Gastroesophageal sphincter (tissue), 4 donors: ENCODE data around the gene SLC25A31. TPM values are rescaled to one million over a fixed set of nuclear protein-coding genes. Genes with fewer than 3 reads are reported as not detected.

Source experiments
- ATAC-seq: fragments of 150-250 bp; one replicate; pipeline ENCODE4 v1.9.1; 2016; ENCODE audit warnings: mild to moderate bottlenecking, moderate library complexity
- H3K27ac ChIP-seq, 4 donors: fragments of 200-600 bp; sonication (generic) in 3 of 4; 1 replicate in 3 of 4; 2 replicates in 1 of 4; pipeline ENCODE4 v1.5.1; 2016 to 2019
- H3K27me3 ChIP-seq: fragments of 200-600 bp; sonication (generic); one replicate; pipeline ENCODE4 v1.5.1; 2019
- H3K36me3 ChIP-seq, 2 donors: fragments of 200-600 bp; sonication (generic); one replicate each; pipeline ENCODE4 v1.5.1; 2019; ENCODE audit warnings: control low read depth in 1 of 2
- H3K4me1 ChIP-seq, 3 donors: fragments of 200-600 bp; sonication (generic); 1 replicate in 2 of 3; 2 replicates in 1 of 3; pipeline ENCODE4 v1.5.1; 2016 to 2019; ENCODE audit warnings: control low read depth in 2 of 3
- H3K4me3 ChIP-seq, 2 donors: fragments of 200-600 bp; sonication (generic); one replicate each; pipeline ENCODE4 v1.5.1; 2019; ENCODE audit warnings: mild to moderate bottlenecking in 1 of 2, moderate library complexity in 1 of 2
- H3K9me3 ChIP-seq, 3 donors: fragments of 200-600 bp; sonication (generic); one replicate each; pipeline ENCODE4 v1.5.1; 2017 to 2019; ENCODE audit warnings: control low read depth in 2 of 3
- EP300 ChIP-seq: sonication (generic); formaldehyde crosslinking; IDR thresholded peaks from one replicate; pipeline ENCODE4 v1.6.1; 2017; ENCODE audit warnings: antibody characterized with exemption, mild to moderate bottlenecking
- POLR2A ChIP-seq, 2 donors: fragments of 450-650 bp; IDR thresholded peaks; one replicate each; pipeline ENCODE4 v1.6.1; 2017; ENCODE audit warnings: antibody characterized with exemption in 2 of 2, mild to moderate bottlenecking in 2 of 2, moderate library complexity in 1 of 2
- POLR2AphosphoS5 ChIP-seq: sonication (generic); formaldehyde crosslinking; IDR thresholded peaks from one replicate; pipeline ENCODE4 v1.6.1; 2017; ENCODE audit warnings: antibody characterized with exemption
- WGBS, 2 donors: methylation state at CpG; one replicate each; pipeline ENCODE4 v1.1.5; 2018; ENCODE audit warnings: low coverage in 1 of 2; 5-methylcytosine and 5-hydroxymethylcytosine counted together
- total RNA-seq, 4 donors: library from RNA; depleted of rRNA; stranded (reverse); fragments of >200 nt; gene quantifications; one replicate each; pipeline ENCODE4 v1.1.0, GENCODE V29; 2016
- TF ChIP-seq, protein P1 (sequence below), 4 experiments: fragments of 200-600 bp in 2 of 4; fragments of 450-650 bp in 2 of 4; sonication (generic) in 1 of 4; IDR thresholded peaks; one replicate each; pipeline ENCODE4 v1.5.1; 2017 to 2019; ENCODE audit warnings: antibody characterized with exemption in 4 of 4, mild to moderate bottlenecking in 2 of 4, moderate library complexity in 2 of 4

SLC25A31 gene
- total RNA-seq, 4 donors from 2014 or later, result not detected

DNA sequence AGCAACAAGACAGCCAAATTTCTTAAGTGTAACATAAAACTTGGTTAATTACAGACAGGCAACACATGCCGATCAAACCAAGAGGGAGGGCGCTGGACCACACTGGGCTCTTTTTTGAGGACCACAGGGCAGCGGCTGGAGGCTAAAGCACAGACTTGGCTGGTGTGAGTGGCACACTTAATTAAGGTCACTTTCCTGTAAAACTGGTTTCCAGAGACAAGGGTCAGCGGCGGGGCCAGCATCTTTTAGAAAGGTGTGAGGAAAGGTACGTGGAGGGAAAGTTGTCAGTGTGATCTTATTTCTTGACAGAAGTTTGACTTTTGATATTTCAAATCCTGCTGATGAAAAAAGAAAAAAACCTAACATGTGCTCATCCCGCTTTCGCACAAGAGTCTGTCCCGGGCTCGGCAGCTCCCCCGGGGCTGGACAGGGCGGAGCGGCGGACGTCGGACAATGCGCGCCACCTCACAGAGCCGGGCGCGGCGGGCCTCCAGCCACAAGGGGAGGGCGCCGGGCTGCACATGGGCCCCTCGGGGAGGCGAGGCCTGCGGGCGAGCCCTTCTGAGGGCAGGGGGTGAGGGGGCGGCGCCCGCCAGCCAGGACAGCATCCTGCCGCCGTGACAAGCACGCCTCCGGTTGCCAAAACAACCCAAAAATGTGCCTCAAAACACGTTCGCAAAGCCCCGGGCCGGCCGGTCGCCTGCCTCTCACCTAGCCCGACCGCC lies 51.3 kb downstream of the SLC25A31 start:
- 13 to 92% methylated on average over 3 to 12 of the region's 43 CpGs for WGBS, 2 donors
- no peaks in the 10 kb centered on the region for H3K36me3 ChIP-seq
- peak overlapping the region in 3 of 4 donors; percentile 75 to 85 (median 85) for H3K27ac ChIP-seq
- ATAC-seq, result peak; percentile 78
- peak overlapping the region; percentile 44 to 81 for H3K4me3 ChIP-seq
- no peaks in the 10 kb centered on the region for H3K27me3 ChIP-seq
- no peak for TF ChIP-seq EP300
- TF ChIP-seq, protein P1, sequence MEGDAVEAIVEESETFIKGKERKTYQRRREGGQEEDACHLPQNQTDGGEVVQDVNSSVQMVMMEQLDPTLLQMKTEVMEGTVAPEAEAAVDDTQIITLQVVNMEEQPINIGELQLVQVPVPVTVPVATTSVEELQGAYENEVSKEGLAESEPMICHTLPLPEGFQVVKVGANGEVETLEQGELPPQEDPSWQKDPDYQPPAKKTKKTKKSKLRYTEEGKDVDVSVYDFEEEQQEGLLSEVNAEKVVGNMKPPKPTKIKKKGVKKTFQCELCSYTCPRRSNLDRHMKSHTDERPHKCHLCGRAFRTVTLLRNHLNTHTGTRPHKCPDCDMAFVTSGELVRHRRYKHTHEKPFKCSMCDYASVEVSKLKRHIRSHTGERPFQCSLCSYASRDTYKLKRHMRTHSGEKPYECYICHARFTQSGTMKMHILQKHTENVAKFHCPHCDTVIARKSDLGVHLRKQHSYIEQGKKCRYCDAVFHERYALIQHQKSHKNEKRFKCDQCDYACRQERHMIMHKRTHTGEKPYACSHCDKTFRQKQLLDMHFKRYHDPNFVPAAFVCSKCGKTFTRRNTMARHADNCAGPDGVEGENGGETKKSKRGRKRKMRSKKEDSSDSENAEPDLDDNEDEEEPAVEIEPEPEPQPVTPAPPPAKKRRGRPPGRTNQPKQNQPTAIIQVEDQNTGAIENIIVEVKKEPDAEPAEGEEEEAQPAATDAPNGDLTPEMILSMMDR (IDR thresholded peaks at IDR 0.05), result no peak
- TF ChIP-seq POLR2AphosphoS5, result no peak
- TF ChIP-seq POLR2A (IDR thresholded peaks at IDR 0.05), result no peak
- no peaks in the 10 kb centered on the region for H3K9me3 ChIP-seq
- peaks cover 0 to 23% (median 0%) of the 10 kb centered on the region in 3 donors for H3K4me1 ChIP-seq

DNA sequence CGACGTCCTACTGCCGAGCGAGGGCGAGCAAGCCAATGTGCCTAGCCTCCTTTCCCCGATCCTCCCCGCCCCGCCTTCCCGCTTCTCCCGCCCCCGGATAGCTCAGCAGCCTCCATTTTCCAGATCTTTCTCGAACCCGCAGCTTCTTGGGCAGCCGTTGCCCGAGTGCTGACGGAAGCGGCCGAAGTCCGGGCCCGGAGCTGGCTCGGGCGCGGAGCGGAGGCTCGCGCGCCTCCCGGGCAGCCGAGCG lies 51.8 kb downstream of the SLC25A31 start:
- H3K36me3 ChIP-seq, result no peaks in the 10 kb centered on the region
- TF ChIP-seq, protein P1 (IDR thresholded peaks at IDR 0.05), result no peak
- TF ChIP-seq POLR2AphosphoS5, result no peak
- no peak for TF ChIP-seq POLR2A (IDR thresholded peaks at IDR 0.05)
- no peak for TF ChIP-seq EP300
- no peaks in the 10 kb centered on the region for H3K9me3 ChIP-seq
- peaks cover 0 to 23% (median 0%) of the 10 kb centered on the region in 3 donors for H3K4me1 ChIP-seq
- H3K27me3 ChIP-seq, result no peaks in the 10 kb centered on the region
- ATAC-seq, result peak; percentile 93
- H3K4me3 ChIP-seq, result peak overlapping the region; percentile 44 to 81
- H3K27ac ChIP-seq, result peak overlapping the region in 3 of 4 donors; percentile 75 to 85 (median 85)
- no CpG with 5 or more reads among the region's 30 CpGs for WGBS, 2 donors

DNA sequence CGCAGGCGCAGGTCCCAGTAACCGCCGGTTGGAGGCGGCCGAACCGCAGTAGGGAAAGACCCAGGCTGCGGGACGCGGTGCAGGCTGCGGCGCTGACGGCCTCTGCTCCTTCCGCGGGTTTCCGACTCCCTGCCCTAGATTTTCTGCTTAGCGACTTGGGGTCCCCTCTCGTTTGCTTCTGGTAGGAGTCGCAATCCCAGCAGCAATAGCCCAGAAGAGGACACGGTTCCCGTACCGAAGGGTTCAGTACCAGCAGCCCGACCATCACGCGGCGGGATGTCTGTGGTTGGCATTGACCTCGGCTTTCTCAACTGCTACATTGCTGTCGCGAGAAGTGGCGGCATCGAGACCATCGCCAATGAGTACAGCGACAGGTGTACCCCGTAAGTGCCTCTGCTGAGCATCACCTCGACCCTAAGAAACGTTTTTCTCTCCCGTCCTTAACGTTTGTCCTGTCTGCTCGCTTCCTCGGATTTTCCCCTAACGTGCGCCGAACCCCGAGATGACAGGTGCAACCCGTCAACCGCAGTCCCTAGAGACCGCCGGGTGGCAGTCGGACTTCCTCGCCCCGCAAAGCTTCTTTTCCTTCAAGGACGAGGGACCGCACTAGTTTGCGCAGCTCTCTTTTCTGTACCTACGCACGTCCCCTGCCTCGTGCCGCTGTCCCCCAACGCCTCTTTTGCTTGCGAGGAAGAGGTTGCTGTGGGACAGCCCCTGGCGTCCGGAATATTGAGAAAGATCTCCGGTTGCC lies 52.2 kb downstream of the SLC25A31 start, which contains the start of gene HSPA4L:
Gene HSPA4L (plus strand): TSS at position 48 of the 751 bp plus-strand sequence. CDS start 229 bp downstream, at position 277.
- Histone ChIP-seq H3K4me3 (peak within 1 kb of the TSS; percentile 44 to 81), H3K27me3 (no peaks in the 10 kb centered on the region), H3K4me1 (peaks cover 0 to 23% (median 0%) of the 10 kb centered on the region in 3 donors), H3K36me3 (no peaks in the 10 kb centered on the region), H3K9me3 (no peaks in the 10 kb centered on the region), H3K27ac (peak within 1 kb of the TSS; percentile 13 to 85 (median 80))
- TF ChIP-seq, protein P1 (IDR thresholded peaks at IDR 0.05), result peak in 3 of 4 experiments; percentile 42 to 52 (median 50)
- TF ChIP-seq POLR2AphosphoS5 (peak; percentile 90), POLR2A (IDR thresholded peaks at IDR 0.05) (peak; percentile 74 to 80), EP300 (no peak)
- peak; percentile 54 for ATAC-seq
- WGBS, 2 donors, result 0 to 1% methylated on average over 3 to 22 of the region's 63 CpGs

DNA sequence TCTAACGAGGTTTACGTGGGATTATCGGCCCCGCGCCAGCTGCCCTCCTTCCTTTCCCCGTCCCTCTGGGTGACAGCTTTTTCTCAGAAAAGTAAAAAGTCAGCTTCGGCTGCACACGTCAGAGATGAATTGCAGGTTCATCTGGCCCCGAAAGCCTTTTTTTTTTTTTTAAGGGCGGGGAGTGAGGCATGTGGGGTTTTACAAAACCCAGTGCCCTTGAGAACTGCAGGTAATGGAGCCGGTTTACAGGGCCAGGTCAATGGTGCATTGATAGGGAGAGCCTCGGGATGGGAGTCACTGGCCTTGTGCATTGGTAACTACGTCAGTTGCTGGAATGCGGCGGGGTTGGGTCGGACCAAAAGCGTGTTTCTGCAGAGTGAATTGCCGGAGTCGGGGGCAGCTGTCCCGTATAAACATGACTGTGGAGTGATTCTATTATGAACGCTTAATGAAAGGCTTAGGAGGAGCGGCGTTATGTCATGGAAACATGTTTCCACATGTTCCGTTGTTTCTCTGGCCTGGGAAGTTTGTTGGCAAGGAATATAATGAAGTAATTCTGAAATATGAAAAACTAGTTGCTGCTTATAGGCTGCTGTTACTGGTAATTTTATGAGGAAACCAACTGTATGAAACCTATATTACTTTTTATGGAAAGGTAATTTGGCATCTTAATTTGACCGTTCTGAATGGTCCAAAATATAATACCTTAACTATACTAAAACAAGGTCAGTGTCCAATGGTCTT lies 53.0 kb downstream of the SLC25A31 start:
- Histone ChIP-seq H3K27me3 (no peaks in the 10 kb centered on the region), H3K9me3 (no peaks in the 10 kb centered on the region), H3K4me1 (peaks cover 0 to 23% (median 0%) of the 10 kb centered on the region in 3 donors), H3K27ac (peak overlapping the region; percentile 13 to 85 (median 80)), H3K36me3 (no peaks in the 10 kb centered on the region), H3K4me3 (peak overlapping the region; percentile 44 to 81)
- ATAC-seq, result peak; percentile 49
- TF ChIP-seq EP300 (no peak), POLR2AphosphoS5 (peak; percentile 23)
- WGBS, 2 donors, result 4 to 9% methylated on average over 12 to 21 of the region's 25 CpGs
